Measurements from ENCODE around the gene MRPS34. TPM values are rescaled to one million over a fixed set of nuclear protein-coding genes. Genes with fewer than 3 reads are reported as not detected.
A peak's percentile ranks its signal among the peaks of the same experiment; 100 is the strongest.

MRPS34 gene
- total and polyA plus RNA-seq, 12 donors: 57.8 to 141 (median 79.5) TPM

DNA sequence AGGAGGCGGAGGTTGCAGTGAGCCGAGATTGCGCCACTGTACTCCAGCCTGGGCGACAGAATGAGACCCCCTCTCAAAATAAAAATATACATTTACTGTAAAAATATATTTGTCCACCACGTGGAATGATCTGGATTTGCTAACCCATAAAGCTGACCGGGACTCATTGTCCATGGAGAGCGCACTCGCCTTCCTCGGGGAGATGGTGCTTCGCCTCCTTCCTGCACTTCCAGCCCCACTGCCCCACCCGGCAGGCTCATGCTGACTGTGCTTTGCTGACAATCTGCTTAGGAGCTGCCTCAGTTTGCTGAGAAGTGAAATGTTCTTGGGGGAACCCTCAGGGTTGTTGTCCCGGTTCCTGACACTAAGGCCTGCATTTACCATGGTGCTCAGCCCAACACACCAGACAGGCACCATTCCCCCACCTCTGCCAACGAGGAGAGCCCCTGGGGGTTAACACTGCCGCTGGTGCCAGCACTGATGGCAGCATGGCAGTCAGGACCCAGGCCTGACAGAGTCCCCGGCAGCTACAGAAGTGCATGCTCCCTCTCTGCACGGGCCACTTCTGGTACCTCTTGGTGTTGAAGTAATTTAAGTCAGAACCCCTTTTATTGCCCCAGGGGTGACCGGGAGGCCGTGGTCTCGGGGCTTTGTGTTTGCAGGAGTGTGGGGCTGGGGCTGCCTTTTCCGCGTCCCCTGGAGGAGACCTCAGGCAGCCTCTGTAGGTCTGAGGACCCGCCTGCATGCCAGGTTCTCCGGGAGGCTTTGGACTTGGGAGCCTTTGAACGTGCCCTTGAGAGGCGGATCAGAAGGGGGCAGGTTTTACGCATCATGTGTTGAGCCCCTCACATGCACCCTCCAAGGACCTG, 12.3 kb upstream of the MRPS34 start:
- ATAC-seq (no peak), DNase-seq (peak in 1 of 2 donors; percentile 10)
- TF ChIP-seq CTCF (IDR thresholded peaks at IDR 0.05): no peak
- peaks cover 12 to 49% (median 30%) of the 10 kb centered on the region in 9 donors for H3K4me1 ChIP-seq
- H3K9me3 ChIP-seq: no peaks in the 10 kb centered on the region
- intact Hi-C loops (cut with DNase I): no loop called here
- H3K36me3 ChIP-seq: peaks cover 0 to 58% (median 12%) of the 10 kb centered on the region in 9 donors
- H3K4me3 ChIP-seq: no peak overlapping the region
- no peaks in the 10 kb centered on the region for H3K27me3 ChIP-seq
- H3K27ac ChIP-seq: no peak overlapping the region
- 89 to 92% methylated on average over 26 of the region's 26 CpGs for WGBS, 2 donors

GRCh38 chr16:1782408-1783264, 9.7 kb upstream of the MRPS34 start, which contains the start of the genes NUBP2 and SPSB3:
NUBP2 (plus strand) TSS chr16:1782960; CDS start chr16:1783021, 61 bp downstream.
SPSB3 (minus strand) TSS chr16:1782571; CDS start chr16:1781483, 1,088 bp downstream.
- ATAC-seq (peak; percentile 91 to 98 (median 96)), DNase-seq (peak; percentile 99 to 100)
- Histone ChIP-seq H3K4me3 (peak within 1 kb of the TSS; percentile 68 to 96 (median 88)), H3K27me3 (no peaks in the 10 kb centered on the region), H3K9me3 (no peaks in the 10 kb centered on the region), H3K4me1 (peaks cover 16 to 61% (median 34%) of the 10 kb centered on the region in 9 donors), H3K27ac (peak within 1 kb of the TSS; percentile 52 to 92 (median 88)), H3K36me3 (peaks cover 0 to 63% (median 9%) of the 10 kb centered on the region in 9 donors)
- intact Hi-C loops (cut with DNase I): no loop called here
- no peak for TF ChIP-seq CTCF (IDR thresholded peaks at IDR 0.05)
- 0% methylated on average over 100 to 102 of the region's 102 CpGs for WGBS, 2 donors

DNA sequence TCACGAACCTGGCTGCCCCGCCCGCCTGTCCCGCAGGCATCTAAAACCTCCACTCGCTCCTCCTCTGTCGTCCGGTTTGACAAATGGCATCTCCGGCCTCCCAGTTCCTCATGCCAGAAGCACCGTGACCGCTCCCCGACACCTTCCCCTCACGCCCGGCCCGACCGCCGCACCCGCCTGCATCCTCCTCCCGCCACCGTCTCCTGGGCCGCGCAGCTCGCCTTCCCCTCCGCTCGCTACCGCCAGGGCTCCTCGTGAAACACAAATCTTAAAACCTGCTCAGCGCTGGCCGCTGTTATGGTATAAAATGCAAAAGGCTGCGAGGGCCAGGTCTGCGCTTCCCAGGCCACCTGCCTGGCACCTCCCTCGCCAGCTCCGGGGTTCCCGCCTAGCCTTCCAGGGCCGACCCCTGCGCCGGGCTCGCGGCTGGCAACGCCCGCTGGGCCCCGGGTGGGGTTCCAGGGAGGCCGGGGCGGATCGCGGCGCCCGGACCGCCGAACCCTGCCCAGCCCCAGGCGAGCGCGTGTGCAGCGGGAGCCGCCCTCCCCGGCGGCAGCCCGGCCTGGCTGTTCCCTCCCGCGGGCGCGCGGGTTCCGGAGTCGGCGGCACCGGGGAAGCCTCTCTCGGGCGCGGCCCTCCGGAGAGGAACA, 8.9 kb upstream of the MRPS34 start:
- no peak for TF ChIP-seq CTCF (IDR thresholded peaks at IDR 0.05)
- Histone ChIP-seq H3K27me3 (no peaks in the 10 kb centered on the region), H3K4me1 (peaks cover 16 to 61% (median 34%) of the 10 kb centered on the region in 9 donors), H3K9me3 (no peaks in the 10 kb centered on the region), H3K4me3 (peak overlapping the region; percentile 43 to 96 (median 88)), H3K27ac (peak overlapping the region; percentile 52 to 92 (median 87)), H3K36me3 (peaks cover 0 to 63% (median 15%) of the 10 kb centered on the region in 9 donors)
- peak in 1 of 2 donors; percentile 32 for DNase-seq
- WGBS, 2 donors: 1% methylated on average over 67 to 70 of the region's 70 CpGs
- intact Hi-C loops (cut with DNase I): no loop called here
- ATAC-seq: peak in 4 of 8 donors; percentile 1 to 8 (median 4)
